AG04450 (cell line): ENCODE results near the gene DSG2. TPM values are rescaled to one million over a fixed set of nuclear protein-coding genes. Genes with fewer than 3 reads are reported as not detected.

Experiments
- CTCF ChIA-PET: fragments of 300-600, 350-600 bp; formaldehyde crosslinking; extraction: SDS; loops from one replicate; lab custom pipeline; 2022; ENCODE audit warnings: antibody characterized with exemption, inconsistent platforms; lab: Charles Lee
- POLR2A ChIA-PET: fragments of 350-600 bp; formaldehyde crosslinking; extraction: SDS; loops from one replicate; lab custom pipeline; 2021; ENCODE audit warnings: antibody characterized with exemption, inconsistent platforms; lab: Yijun Ruan, JAX
- DNase-seq: peaks from one replicate; pipeline ENCODE4 v3.0.0-alpha.2; 2011; ENCODE audit warnings: low read depth, low spot score
- H3K27ac ChIP-seq: one replicate; pipeline ENCODE4 v1.5.1; 2012; ENCODE audit warnings: low read depth, low read length, control low read depth
- H3K27me3 ChIP-seq: one replicate; pipeline ENCODE4 v1.6.0; 2012; ENCODE audit warnings: low read length; ENCODE audit not compliant: control insufficient read depth, insufficient read depth
- H3K4me3 ChIP-seq: 2 replicates; pipeline ENCODE4 v1.5.1; 2011; ENCODE audit warnings: mild to moderate bottlenecking, low read depth, low read length, control low read depth
- H3K9me3 ChIP-seq: 2 replicates; pipeline ENCODE4 v1.5.1; 2012; ENCODE audit warnings: low read length; ENCODE audit not compliant: control insufficient read depth, insufficient read depth
- CTCF ChIP-seq: IDR thresholded peaks from 2 replicates; pipeline ENCODE4 v1.5.1; 2011; ENCODE audit warnings: low read depth, low read length, control low read depth, inconsistent platforms
- polyA plus RNA-seq: library from polyadenylated mRNA; depleted of rRNA; stranded (reverse); fragments of >200 nt; gene quantifications from 2 replicates; pipeline ENCODE4 v1.2.3, GENCODE V29; 2011

DSG2 gene
- polyA plus RNA-seq, 1 experiment = 0.84 TPM

GRCh38 chr18:31574359-31574758 is 76.4 kb downstream of the DSG2 start:
- ChIA-PET POLR2A (no interaction called here), CTCF (no interaction called here)
- Histone ChIP-seq H3K4me3 (no peak overlapping the region), H3K9me3 (no peaks in the 10 kb centered on the region; the same call in 1 of the 2 replicates), H3K27ac (no peak overlapping the region), H3K27me3 (no peaks in the 10 kb centered on the region)
- no peak for TF ChIP-seq CTCF
- no peak for DNase-seq

- no peak overlapping the region for H3K27ac ChIP-seq
- H3K9me3 ChIP-seq = no peaks in the 10 kb centered on the region; the same call in 1 of the 2 replicates
- no peaks in the 10 kb centered on the region for H3K27me3 ChIP-seq
- CTCF ChIA-PET = no interaction called here
- no peak for TF ChIP-seq CTCF
- no peak overlapping the region for H3K4me3 ChIP-seq
- POLR2A ChIA-PET = no interaction called here
- DNase-seq = no peak
Measured at GRCh38 chr18:31575515-31576257, 77.7 kb downstream of the DSG2 start.

- DNase-seq = no peak
- H3K27ac ChIP-seq = no peak overlapping the region
- TF ChIP-seq CTCF = no peak
- ChIA-PET POLR2A (no interaction called here), CTCF (no interaction called here)
- no peaks in the 10 kb centered on the region; the same call in 1 of the 2 replicates for H3K9me3 ChIP-seq
- no peak overlapping the region for H3K4me3 ChIP-seq
- no peaks in the 10 kb centered on the region for H3K27me3 ChIP-seq
Measured at GRCh38 chr18:31576670-31577069, 78.7 kb downstream of the DSG2 start.

- TF ChIP-seq CTCF = no peak
- DNase-seq = no peak
- ChIA-PET CTCF (no interaction called here), POLR2A (no interaction called here)
- Histone ChIP-seq H3K27ac (no peak overlapping the region), H3K27me3 (no peaks in the 10 kb centered on the region), H3K4me3 (no peak overlapping the region), H3K9me3 (no peaks in the 10 kb centered on the region; the same call in 1 of the 2 replicates)
Measured at GRCh38 chr18:31577195-31577594, 79.2 kb downstream of the DSG2 start.

GRCh38 chr18:31578126-31578525 is 80.1 kb downstream of the DSG2 start:
- CTCF ChIA-PET = no interaction called here
- Histone ChIP-seq H3K4me3 (no peak overlapping the region), H3K9me3 (no peaks in the 10 kb centered on the region; the same call in 1 of the 2 replicates), H3K27ac (no peak overlapping the region), H3K27me3 (no peaks in the 10 kb centered on the region)
- POLR2A ChIA-PET = no interaction called here
- no peak for TF ChIP-seq CTCF
- DNase-seq = no peak
